IPS-NIHi7 (cell line): ENCODE measurements around the gene HOXC9.

Source experiments
- DNase-seq: peaks from one replicate; pipeline ENCODE4 v3.0.0; 2012; ENCODE audit warnings: mixed read lengths; ENCODE audit errors: extremely low spot score

Gene HOXC9

DNA sequence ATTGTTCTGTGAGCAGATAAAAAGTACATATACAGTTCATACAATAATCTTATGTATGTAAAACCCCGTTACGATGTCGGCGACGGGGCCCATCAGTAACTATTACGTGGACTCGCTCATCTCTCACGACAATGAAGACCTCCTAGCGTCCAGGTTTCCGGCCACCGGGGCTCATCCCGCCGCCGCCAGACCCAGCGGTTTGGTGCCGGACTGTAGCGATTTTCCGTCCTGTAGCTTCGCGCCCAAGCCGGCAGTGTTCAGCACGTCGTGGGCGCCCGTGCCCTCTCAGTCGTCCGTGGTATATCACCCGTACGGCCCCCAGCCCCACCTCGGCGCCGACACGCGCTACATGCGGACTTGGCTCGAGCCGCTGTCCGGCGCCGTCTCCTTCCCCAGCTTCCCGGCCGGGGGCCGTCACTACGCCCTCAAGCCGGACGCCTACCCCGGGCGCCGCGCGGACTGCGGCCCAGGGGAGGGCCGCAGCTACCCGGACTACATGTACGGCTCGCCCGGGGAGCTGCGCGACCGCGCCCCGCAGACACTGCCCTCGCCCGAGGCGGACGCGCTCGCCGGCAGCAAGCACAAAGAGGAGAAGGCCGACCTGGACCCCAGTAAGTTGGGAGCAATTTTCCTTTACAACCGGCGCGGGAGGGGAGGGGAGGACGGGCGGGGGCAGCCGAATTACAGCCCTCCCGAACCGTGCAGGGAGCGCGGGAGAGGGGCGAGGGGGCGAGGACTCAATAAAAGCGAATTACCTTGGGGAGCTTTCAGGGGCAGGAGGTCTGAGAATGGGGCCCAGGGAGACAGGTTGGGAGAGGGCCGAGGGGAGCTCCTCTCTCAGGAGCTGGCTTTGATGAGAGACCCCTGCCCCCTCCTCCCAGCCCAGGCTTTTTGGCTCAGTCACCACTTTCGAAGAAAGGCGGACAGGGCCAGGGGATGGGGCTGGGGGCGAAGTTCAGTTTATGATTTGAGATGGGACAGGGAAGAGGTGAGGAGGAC is at the start of gene HOXC9:
TSS of gene HOXC9 (plus strand) at position 46 of the 999 bp plus-strand sequence. CDS start at position 74, 28 bp downstream.
- DNase-seq: no peak

GRCh38 chr12:53950437-53950773 is 49.6 kb upstream of the HOXC9 start:
- no peak for DNase-seq

- no peak for DNase-seq
Observed at GRCh38 chr12:53950789-53951576, 49.0 kb upstream of the HOXC9 start.

DNA sequence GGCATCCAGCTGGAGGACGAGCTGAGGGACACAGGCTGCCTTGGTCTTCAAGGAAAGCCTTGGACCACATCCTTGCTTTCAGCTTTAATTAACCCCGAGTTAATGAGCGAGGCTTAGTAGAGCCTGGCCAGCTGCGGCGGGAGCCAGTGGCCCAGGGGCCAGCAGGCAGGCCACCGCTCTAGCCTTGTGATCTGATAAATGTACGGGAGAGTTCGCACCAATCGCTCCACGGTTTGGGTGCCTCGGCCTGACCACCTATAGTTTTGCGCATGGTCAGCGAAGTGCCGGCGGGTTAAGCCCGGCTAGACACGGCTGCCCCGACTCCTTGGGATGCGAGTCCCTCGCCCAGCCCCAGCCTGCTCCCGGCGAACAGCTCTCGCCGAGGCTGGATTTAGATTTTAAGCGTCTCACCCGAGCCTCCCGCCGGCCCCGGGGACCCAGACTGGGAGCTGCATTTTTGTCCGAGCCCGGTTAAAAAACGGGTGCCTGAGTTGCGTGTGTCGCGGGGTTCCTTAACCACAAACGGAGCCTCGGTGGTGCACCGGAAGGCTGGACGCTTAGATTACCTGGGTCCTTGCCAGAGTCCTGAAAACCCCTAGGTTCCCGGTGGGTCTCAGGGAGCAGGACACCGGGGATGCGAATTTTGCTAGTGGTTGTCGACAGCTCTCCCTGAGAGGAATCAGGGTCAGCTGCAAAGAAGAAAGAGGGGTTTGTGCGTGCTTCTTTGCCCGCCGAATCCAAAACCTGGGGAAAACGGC is 48.2 kb upstream of the HOXC9 start:
- DNase-seq: no peak

- DNase-seq: no peak
Observed at GRCh38 chr12:53952335-53952694, 47.6 kb upstream of the HOXC9 start.

- DNase-seq: peak; percentile 59
Observed at GRCh38 chr12:53952871-53953734, 46.9 kb upstream of the HOXC9 start.

- no peak for DNase-seq
Observed at GRCh38 chr12:53953831-53954693, 45.9 kb upstream of the HOXC9 start.

- DNase-seq: no peak
Observed at GRCh38 chr12:53954694-53955035, 45.3 kb upstream of the HOXC9 start, which contains the start of gene HOXC12. TSS of gene HOXC12 (plus strand) at chr12:53954903. CDS start at chr12:53954930, 27 bp downstream.

- no peak for DNase-seq
Observed at GRCh38 chr12:53955036-53955775, 44.8 kb upstream of the HOXC9 start.

DNA sequence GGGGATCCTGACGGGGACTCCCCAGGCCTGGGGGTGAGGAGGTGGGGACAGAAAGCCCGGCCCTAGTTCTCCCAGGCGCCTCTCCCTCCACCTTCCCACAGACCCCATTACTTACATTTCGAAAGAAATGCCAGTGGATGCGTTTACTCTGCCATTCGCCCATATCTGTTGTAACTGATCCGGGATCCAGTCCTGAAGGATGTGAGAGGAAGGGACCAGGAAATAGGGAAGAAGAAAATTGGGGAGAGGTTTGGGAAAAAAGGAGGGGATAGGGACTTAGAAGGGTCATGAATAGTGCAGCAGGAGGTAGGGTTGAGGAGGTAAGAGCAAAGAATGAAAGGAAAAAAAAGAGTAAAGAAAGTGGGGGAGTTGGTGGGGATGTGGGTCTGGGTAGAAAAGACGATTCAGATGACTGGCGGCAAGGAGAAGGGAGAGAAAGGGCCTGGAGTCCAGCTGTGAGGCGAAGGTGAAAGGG is 44.1 kb upstream of the HOXC9 start:
- no peak for DNase-seq

DNA sequence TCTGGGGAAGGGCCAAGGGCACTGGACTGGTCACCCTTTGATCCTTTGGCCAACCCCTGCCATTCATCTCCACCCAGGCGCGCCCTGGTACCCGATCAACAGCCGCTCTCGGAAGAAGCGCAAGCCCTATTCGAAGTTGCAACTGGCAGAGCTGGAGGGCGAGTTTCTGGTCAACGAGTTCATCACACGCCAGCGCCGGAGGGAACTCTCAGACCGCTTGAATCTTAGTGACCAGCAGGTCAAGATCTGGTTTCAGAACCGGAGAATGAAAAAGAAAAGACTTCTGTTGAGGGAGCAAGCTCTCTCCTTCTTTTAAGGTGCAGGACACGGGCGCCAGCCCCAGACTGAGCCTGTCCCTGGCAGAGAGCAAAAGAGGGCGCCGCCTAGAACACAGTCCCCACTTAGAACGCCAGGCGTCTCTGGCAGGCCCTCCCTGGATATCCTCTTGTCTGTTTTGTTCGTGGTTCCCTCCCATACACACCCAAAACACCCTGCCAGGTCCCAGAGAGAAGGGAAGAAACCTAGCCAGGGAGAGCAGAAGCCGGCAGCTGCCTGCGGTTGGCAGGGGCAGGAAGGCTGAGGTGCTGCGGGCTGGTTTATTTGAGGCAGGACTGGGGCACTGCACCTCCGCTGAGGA is 43.6 kb upstream of the HOXC9 start:
- no peak for DNase-seq

- DNase-seq: no peak
Observed at GRCh38 chr12:53956914-53957536, 42.9 kb upstream of the HOXC9 start.

DNA sequence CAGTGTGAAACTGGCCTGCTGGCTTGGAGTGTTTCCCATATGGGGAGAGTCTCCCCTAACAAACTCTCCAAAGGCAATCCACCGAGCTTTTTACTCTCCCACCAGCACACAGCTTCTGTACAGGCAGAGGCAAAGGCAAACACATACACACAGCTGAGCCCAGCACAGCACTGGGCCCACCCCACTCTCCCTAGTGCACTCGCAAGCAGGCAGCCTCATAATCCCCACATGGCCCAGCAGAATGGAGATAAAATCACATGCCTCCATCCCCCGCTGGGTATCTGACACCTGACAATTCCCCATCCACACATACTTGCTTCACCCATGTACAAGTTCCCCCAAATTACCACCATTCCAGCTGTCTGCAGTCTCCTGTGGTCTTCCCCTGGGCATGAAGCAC is 41.8 kb upstream of the HOXC9 start:
- DNase-seq: no peak

- no peak for DNase-seq
Observed at GRCh38 chr12:53959314-53959713, 40.6 kb upstream of the HOXC9 start.

GRCh38 chr12:53960187-53961024 is 39.6 kb upstream of the HOXC9 start:
- no peak for DNase-seq

DNA sequence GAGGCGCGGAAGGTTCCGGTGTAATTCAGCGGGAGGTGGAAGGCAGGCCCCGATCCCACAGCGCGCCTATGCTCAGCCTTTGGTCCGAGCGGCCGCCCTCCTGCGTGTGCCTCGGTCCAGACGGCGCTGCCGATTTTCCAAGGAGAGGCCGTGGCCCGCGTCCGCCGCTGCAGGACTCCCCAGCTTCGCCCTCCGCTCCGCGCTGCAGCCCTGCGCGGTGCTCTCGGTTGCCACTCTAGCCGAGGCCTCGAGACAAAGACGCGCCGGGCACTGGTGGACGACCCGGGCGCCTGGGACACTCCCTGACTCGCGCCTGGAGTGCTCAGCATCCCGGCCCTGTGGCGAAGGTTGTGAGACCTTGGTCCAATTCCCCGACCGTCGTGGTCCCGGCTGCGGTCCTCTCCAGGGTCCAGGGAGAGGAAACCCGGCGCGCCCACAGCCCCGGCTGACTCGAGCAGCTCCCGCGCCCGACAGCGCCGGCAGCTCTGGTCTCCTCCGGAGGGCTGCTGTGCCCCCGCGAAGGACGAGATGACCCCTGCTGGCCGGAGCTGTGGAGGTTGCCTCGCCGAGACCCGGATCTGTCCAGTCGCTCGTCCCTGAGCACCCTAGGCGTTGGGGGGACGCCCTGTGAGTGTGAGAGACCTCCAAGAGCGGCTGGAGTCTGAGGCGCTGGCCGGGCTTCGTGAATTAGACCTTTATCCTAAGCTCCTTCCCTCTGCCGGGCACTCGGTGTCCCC is 38.8 kb upstream of the HOXC9 start:
- DNase-seq: no peak

DNA sequence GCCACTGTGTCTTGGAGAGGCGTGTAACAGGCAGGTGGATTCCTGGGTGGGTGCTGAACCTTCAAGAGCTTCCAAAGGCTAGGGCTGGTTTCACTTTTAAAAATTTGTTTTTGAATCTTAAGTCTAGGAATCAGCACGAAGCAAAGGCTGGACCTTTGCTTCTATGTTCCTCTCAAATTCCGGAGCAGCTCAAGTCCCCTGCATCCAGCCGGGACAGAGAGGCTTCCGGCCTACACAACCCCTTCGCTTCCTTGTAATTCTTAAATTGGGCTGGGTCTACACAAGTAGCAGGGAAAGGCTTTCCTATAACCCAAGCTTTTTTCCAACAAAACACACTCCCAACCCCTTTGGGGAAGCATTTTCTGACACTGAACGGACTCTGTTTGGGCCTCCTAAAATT is 37.0 kb upstream of the HOXC9 start:
- DNase-seq: no peak
